Kasumi-1 (cell line): ENCODE results near the gene APOB.

ENCODE experiments used
- DNase-seq, 2 experiments: peaks; one replicate each; lab custom pipeline; 2025; lab: John Stamatoyannopoulos, UW

Gene APOB

DNA sequence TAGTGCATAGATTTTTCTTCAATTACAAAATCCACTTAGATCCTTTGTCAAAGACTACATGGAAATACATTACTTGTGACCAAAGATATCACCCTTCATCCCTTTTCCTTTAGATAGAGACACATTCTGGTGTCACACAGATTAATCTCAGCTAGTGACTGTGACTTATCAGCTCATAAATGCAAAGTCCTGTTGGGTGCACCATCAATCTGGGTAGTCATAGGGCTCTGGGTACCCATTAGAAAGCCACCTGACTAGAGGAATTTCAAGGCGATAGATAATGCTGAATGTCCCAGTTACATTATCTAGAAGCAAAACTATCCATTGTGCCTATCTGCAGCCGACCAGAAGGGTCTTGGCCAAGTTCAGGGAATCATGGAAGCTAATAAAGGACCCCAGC is 2.6 kb upstream of the APOB start:
- no peak for DNase-seq

DNA sequence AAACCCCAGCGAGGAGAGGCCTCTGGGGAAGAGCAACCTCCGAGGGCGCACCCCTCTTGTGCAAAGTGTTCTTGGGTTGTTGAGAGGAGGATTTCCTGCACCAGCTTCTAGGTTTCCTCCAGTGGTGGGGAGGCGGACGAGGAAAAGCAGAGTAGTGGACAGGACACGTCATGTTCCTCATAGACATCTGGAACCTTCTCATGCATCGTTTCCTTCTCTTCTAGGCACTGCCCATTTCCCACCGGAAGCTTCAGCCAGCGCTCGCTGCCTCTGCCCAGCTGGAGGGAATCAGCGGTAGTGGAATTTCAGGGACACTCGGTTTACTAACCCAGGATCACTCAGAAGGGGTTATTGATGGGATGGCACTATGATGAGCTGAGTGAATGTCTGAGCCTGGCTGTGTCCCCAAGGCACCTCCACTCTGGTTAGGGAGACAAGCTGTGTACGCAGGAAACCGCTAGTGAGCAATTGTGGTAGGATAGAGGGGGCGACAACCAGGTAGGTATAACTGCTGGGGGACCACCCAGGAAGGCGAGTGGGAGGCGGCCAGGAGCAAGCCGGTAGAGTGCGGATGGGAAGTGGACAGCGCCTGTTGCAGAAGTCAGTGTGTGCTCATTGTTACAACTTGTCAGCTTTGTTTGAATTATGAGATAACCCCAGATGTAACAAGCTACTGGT is 960 bp upstream of the APOB start:
- no peak for DNase-seq

DNA sequence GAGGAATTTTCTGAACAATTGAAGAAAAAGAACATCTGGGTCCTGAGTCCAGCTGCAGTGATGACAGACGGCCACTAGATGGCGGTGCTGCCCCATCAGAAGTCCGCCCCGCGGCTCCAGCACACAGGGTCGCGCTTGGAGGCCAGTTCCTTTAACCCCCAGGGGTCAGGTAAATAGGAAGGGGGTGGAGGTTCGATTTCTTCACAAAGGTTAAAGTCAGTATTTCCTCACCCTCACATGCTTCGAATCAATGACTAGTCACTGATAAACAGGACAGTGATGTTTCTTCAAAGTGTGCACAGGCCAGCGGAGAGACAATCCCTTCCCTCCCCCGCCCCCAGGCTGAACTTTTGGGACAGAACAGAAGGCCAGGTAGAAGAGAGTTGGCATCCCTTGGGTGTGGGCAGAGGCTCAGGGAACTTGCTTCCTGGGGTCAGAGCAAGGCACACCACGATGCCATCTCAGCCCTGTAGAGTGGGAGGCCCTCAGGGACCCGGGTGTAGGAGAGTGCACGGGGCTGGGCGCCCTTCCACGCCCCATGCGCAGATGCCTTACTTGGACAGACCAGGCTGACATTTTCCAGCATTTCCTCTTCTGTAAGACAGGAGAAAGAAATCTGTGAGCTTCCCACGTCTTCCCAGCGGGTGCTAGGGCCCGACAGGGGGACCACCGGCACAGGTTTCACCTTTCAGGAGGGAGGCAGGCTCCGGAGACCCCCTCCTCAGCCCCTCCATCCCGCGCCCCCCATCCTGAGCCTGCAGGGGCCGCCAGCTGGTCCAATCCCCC is 722 bp downstream of the APOB start:
- peak; percentile 18 to 46 for DNase-seq

DNA sequence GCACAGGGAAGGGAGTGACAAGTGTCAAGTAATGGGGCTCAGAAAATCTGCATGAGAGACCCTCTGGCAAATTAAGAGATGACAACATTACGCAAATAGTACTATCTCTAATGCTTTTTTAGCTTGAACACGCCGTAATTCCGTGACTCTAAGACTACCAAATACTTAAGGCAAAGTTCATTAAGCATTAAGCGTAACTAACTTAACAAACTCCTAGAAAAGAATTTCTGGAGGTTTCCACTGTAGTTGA is 1.2 kb downstream of the APOB start:
- DNase-seq: no peak

DNA sequence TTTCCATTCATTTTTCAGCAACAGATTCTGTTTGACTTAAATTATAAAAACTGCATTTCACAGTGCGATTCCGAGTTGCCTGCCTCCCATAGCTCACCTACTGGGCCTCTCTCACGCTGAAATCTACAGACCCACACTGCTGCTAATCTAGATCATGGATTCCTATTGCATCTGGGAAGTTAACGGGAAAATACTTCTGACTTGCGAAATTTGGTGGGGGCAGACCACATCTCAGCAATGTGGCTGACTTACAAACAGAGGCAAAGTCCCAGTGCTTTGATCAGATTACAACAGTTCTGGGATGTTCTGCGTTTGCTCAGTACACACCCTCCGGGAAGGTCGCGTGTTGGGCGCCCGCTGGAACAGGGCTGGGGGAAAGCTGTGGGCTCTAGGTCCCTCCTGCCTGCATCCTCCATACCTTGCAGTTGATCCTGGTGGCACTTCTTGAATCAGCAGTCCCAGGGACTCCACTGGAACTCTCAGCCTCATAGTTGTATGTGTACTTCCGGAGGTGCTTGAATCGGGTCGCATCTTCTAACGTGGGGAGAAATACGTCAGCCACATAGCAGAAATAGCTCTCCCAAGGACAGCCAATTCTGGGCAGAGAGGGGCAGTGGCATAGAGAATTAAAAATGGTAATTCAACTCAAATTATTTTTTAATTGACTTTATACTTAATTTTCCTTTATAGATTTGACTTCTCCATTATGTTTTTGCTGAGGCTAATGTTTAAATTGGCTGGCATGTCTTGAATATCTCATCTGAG is 1.7 kb downstream of the APOB start:
- no peak for DNase-seq

DNA sequence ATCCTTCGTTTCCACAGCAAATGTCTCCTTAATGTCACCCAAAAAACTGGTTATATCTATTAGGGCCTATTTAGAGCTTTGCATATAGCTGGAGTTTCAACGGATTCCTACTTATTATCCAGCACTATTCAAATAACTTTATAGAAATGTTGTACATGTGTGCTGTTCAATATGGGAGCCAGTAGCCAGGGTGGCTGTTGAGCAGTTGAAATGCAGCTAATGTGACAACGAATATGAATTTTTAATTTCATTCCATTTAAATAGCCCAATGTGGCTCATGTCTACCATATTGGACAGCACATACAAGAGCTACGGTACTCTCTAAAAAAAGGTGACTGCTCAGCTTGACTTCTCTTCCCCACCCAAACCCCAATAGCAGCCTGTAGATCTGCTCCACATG is 2.4 kb downstream of the APOB start:
- DNase-seq: no peak

DNA sequence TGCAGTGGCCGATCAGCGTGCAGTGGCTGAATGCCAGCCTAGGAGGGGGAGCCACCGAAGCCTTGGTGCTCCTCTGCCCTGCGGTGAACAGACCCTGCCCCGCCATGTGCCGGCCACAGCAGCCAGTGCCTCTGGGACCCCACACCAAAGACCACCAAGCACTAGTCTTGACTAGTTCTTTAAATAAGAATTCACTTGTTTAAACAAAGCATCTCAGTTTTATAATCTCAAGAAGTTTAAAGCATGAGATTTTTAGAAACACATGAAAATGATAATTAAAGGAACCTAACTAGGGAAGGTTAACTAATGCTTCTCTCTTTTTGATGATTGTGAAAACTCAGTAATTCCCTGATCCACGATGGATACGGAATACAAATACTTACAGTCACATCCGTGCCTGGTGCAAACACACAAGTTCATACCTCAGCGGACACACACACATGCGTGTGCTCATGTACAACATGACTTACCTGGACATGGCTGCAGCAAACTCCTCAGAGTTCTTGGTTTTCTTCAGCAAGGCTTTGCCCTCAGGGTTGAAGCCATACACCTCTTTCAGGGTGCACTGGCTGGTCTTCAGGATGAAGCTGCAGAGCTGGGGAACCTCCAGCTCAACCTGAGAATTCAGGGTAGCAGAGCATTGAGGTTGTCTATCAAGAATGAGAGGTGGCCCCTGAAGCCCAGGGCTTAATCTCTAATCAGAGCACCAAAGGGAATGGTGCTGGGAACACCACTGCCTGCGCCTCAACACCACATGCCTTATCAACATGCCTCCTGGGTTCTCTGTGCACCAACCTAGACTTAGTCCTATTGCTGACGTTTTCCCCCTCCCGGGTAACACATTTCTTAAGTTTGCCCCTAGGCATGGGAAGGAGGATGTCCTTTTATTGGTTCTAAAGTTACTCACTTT is 3.1 kb downstream of the APOB start:
- DNase-seq: no peak

DNA sequence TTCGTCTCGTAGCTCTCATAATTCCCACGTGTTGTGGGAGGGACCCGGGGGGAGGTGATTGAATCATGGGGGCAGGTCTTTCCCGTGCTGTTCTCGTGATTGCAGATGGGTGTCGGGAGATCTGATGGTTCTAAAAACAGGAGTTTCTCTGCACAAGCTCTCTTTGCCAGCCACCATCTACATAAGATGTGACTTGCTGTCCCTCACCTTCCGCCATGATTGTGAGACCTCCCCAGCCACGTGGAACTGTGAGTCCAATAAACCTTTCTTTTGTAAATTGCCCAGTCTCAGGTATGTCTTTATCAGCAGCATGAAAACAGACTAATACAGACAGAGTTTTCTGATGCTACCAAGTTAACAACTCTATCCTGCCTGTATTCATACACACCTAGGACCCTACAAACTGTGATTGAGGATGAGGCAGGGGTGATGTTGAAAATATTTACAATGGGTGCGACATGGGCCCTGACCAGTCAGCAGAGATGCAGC is 3.9 kb downstream of the APOB start:
- no peak for DNase-seq

DNA sequence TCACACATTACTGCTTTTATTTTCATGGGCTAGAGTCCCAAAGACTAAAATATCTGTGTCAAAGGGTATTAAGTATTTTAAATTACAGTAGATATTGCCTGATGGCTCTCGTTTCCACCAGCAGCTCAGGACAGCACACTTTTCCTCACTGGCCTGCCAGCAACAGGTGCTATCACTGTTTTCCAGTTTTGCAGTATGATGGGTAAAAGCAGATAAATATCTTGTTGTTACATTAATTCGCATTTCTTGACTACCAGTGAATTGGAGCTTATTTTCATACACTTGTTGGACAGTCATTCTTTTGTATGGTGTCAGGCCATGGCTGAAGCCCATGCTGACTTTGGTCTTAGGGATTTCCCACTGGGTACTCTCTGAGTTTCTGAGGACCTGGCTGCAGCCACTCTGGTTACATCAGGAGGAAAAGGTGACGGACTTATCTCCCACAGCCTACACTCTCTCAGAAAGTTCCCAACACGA is 4.8 kb downstream of the APOB start:
- DNase-seq: no peak

DNA sequence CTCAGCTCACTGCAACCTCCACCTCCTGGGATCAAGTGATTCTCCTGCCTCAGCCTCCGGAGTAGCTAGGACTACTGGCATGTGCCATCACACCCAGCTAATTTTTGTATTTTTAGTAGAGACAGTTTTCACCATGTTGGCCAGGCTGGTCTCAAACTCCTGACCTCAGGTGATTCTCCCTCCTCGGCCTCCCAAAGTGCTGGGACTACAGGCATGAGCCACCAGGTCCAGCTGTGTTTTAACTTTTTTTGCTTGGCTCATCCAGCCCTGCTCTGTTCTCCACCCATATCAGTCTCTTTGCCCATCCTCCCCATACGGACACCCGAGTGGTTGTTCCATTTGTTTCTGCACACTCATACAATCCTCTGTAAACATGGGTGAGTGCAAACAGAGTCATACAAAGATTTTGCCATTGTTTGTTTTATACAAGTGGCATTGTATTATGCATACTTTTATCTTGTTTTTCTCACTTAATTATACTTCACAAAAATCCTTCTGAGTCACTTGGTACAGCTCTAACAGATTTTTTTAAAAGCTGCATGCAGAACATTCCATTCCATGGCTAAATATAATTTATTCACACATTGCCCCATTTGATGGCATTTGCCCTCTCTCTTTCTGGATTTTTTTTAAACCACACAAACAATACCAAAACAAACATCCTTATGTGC is 5.3 kb downstream of the APOB start:
- DNase-seq: no peak

DNA sequence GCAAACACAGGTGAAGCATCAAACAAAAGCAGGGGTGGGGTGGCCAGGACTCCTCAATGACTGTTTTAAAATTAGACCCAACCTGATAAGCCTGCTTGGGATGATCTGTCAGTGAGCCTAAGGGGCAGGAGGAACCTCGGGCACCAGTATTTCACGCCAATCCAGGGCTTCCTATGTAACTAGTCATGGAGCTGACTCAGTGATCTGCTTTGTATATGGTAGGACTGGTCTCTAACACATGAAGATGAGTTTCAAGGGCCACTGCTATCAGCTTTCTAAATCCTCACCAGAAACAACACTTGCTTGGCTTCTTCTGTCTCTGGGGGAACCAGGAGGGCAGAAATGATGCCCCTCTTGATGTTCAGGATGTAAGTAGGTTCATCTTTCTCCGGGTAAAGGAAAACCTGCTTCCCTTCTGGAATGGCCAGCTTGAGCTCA is 6.2 kb downstream of the APOB start:
- no peak for DNase-seq

DNA sequence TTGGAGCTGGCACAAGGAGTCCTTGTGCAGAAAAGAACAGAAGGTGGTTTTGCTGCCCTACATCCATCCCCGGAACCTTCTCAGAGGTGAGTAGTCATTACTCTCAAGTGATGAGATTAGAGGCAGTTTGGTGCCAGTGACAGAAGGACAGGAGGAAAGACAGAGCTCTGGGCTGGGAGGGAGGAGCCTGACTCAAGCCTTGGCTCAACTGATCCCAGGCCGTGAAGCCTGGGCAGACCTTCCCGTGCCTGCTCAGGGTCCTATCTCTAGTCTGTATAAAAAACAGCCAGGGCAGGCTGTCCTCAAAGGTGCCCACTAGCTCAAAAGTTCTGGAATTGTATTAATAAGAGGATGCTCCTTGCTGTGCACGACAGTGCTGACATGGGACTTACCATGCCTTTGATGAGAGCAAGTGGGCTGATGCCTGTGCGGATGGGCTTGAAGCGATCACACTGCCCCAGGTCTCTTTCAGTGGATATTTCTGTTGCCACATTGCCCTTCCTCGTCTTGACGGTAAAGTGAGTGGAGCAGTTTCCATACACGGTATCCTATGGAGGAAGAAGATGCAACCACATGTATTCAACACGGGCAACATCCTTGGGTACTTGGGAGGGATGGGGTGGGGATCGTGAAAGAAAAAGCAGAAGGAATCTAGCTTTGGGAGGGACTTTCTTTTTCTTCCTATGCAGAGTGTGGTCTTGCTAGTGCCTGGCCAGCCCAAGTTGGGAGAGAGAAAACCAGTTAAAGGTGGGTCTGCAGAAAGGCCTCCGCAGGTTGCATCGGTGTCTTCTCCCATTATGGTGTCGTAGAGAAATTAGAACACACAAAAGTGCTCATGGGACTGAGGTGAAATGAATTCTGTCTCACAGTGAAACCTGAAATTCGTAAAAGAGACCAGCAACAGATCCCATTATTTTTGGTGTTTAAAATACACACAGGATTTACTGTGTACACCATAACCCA is 6.9 kb downstream of the APOB start:
- no peak for DNase-seq

DNA sequence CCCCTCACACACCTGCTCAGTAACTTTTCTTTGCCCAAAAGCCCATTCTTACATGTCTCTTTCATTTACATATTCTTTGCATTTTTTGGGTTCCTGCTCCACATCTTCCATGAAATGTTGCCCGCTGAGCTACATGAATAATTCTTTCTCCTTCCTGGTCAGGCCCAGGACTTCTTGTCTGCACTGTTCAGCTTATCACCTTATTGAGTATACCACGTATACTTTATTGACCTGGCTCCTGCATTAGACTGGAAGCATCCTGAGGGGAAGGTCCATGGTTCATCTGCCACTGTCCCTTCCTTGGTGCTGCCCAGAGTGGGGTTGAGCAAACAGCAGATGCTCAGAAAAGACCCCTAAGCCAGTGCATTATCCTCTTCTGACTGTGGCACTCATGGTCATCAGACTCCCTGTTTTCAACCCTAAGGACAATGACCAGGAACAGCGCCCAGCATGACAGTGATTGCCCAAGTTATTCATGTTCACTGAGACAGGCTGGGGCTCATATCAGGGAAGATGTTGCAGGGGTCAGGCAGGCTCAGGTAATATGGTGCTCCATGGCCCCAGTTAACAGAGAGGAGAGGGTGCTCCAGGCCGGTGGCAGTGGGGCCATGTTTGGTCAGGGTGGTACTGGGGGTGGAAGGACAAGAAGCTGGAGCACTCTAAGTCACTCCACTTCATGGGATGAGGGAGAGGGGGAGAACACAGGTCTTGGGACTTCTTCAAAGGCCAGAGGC is 7.7 kb downstream of the APOB start:
- no peak for DNase-seq

DNA sequence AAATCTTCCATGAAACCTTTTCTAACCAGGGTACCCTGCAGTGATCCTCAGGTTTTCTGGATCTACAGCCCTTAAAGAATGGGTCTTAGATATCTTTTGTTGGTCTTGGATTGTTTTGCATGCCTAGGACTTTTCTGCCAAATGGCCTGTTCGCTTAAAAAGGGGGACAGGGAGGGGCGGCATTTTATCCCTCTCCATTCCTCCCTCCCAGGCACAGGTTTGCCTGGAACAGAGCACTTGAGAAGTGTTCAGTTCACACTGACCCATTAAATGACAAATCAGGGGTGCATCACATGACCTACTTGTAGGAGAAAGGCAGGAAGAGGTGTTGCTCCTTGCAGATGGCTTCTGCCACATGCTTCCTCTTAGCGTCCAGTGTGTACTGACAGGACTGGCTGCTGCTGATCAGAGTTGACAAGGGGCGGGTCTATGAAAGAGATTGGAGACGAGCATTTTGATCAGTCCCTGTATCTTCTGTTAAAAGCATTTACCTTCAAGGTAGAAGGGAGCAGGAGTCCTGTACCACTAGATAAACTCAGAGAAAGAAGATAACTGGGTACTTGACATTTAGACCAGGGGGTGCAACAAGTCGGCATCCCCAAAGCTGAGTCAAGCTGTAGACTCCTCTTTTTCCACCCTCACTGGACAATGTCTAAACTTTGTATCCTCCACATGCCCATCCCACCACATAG is 8.4 kb downstream of the APOB start:
- no peak for DNase-seq

DNA sequence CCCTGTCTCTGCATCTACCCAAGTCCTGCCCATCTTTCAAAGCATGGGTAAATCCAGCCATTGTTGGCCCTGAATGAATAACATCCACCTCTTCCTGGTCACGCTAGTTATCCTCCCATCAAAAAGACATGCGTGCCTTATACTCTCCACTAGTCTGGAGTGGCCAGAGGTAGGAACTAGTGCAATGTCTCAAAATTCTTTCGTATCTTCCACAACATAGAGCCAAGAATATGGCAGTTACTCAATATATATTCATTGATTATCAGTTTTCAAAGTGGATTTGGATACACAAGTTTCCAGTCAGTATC is 8.9 kb downstream of the APOB start:
- DNase-seq: no peak

DNA sequence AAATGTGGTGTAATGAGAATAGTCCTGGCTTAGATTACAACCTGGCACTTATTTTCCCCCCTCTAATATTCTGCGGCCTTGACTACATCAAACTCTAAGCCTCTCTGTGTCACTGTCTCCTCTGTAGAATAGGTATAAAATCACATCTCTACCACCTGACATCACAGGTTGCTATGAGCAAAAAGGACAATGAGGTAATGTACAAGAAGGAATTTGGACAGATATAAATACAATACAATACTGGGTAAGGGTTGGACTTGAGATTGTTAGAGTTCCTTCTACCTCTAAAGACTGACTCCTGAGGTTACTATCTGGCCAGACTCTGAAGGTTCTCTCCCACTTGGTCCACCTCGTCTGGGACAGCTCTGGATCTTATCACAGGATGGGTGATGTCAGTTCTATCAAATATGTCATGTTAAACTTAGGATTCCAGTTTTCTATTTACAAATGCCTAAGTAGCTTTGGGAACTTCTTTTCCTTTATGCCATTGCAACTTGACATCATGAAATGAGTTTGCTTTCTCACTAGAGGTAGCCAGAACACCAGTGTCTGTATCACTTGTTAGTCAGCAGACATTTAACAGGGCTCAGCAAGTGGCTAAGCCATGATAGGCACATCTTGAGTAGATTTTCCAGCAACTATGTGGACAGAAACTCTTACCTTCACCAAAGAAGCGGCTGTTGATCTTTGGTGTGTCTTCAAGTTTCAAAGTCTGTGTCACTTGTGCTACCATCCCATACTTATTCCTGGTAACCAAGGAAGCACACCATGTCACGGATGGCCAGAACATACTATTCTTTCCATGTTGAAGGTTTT is 9.5 kb downstream of the APOB start:
- DNase-seq: no peak

DNA sequence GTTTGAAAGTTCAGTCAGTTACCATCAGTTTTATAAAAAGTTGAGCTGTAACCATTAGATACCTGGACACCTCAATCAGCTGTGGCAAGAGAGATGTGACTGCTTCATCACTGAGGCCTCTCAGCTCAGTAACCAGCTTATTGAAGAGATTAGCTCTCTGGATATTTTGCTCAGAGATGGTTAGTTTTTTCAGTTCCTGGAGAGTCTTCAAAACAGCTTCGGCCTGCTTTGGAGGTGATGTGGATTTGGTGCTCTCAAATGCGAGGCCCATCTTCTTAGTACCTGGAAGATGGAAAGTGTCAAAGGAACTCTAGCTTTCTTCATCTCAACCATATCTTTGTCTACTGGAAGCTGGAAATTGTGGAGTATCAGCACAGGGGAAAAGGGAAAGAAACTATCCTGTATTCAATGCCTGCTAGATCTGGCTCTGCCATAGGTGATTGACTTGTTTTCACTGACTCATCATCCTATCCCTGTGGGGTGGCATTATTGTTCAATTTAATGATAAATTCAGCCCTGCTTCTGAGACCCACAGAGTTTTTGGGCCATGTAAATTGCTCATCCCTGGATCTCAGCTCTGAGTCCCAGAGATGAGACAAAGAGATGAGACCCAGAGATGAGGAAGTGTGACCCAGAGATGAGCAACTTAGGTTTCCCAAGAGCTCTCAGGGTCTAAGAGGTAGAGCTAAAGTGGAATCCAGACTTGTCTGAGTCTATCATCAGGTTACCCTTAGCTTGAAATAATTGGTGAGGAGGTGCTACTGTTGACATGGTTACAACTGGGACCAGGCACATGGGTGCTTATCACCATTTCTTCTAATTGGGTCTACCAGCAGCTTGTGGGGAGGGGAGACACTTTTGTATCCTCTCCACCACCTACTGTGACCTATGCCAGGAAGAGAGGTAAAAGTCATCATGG is 10.4 kb downstream of the APOB start:
- no peak for DNase-seq
